Skeletal muscle cell (primary cell): ENCODE results near the gene PRKCA.
A peak's percentile ranks its signal among the peaks of the same experiment; 100 is the strongest.

Source experiments
- DNase-seq: peaks from one replicate; pipeline ENCODE4 v3.0.0-alpha.2; 2010; ENCODE audit warnings: low read depth
- H3K4me3 ChIP-seq: 2 replicates; pipeline ENCODE4 v1.5.1; 2011; ENCODE audit warnings: low read depth, mild to moderate bottlenecking, control low read depth, low read length, moderate library complexity

PRKCA gene

GRCh38 chr17:66492561-66493005 lies 190.2 kb downstream of the PRKCA start:
- peak; percentile 48 for DNase-seq
- no peak overlapping the region for H3K4me3 ChIP-seq

GRCh38 chr17:66493283-66494019 lies 191.0 kb downstream of the PRKCA start:
- no peak overlapping the region for H3K4me3 ChIP-seq
- DNase-seq, result peak; percentile 71

GRCh38 chr17:66494023-66494803 lies 191.8 kb downstream of the PRKCA start:
- DNase-seq, result peak; percentile 88
- no peak overlapping the region for H3K4me3 ChIP-seq

GRCh38 chr17:66495035-66495434 lies 192.6 kb downstream of the PRKCA start:
- H3K4me3 ChIP-seq, result no peak overlapping the region
- no peak for DNase-seq

- DNase-seq, result no peak
- H3K4me3 ChIP-seq, result no peak overlapping the region
Observed at GRCh38 chr17:66496306-66496705, 193.9 kb downstream of the PRKCA start.

- DNase-seq, result no peak
- H3K4me3 ChIP-seq, result no peak overlapping the region
Observed at GRCh38 chr17:66498580-66498979, 196.2 kb downstream of the PRKCA start.

DNA sequence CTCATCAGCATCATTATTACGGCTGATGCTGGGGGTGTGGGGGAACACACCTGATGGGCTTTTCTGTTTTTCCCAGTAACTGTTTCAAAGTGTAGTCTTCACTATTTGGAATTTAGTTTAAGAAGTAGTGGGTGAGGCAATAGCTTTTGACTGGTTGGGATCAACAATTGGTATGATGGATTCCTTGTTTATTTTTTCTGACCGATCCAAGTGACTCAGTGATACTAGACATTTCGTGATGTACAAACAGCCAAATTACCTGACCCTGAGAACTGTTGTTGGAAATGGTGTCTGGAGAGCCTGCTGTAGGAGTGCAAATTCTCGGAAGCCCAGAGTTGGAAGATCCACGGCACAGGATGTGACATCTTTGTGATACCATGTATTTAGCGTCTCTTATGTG lies 204.2 kb downstream of the PRKCA start:
- DNase-seq, result no peak
- H3K4me3 ChIP-seq, result no peak overlapping the region

- H3K4me3 ChIP-seq, result no peak overlapping the region
- DNase-seq, result no peak
Observed at GRCh38 chr17:66507103-66507923, 204.9 kb downstream of the PRKCA start.

DNA sequence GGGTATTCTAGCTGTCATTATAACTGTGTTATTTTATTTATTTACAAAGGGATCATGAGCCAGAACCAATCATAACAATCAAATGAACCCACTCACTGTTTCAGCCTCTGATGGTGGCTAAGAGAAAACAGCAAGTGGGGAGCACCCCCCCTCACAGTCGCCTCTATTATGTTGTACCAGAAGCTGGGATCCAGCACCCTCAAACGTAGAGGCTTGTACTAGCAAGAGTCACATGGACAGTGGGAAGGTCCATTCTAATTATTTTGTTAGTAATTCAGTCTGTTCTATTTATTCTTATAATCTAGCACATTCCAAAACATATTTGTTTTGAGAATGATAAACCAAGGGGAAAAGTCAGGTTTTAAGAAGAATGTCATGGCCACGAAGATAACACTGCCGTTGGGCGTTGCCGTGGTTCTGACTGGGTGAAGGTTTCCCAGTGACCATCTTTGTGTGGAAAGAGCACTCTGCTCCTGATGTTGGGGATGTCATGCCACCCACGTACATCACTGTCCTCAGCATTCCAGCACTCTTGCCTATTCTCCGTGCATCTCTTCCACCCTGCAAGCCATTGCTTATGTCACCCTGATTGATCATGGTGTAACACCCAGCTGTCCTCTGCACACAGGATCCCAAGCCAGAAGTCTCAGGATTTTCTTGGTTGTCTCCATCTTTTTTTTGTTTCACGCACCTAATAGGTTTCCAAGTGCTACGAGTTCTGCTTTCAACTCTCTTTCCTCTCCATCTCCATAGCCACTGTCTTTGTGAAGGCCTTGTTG lies 205.8 kb downstream of the PRKCA start:
- DNase-seq, result no peak

GRCh38 chr17:66508896-66509844 lies 206.8 kb downstream of the PRKCA start:
- peak; percentile 84 for DNase-seq

More for the DNA sequence above, 205.8 kb downstream of the PRKCA start:
- H3K4me3 ChIP-seq, result no peak overlapping the region

DNA sequence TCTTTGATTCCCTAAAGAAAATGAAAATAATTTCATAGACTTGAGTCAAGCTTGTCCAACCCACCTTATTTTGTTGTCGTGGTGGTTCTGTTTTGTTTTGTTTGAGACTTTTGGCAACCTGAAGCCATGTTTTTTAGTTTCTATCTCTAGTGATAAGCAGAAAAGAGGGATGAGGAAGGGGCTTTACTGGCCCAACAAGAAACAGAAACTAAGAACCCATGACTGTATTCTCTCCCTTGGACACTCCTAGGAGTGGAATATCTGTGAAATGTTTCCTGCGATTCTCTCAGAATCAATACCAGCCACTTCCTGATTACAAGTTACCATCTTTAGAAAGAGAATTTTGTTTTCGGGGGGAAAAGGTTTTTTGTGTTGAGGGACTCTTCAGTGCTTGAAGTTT lies 207.5 kb downstream of the PRKCA start:
- DNase-seq, result no peak
- no peak overlapping the region for H3K4me3 ChIP-seq

More at GRCh38 chr17:66508896-66509844, 206.8 kb downstream of the PRKCA start:
- no peak overlapping the region for H3K4me3 ChIP-seq

GRCh38 chr17:66511135-66511534 lies 208.7 kb downstream of the PRKCA start:
- DNase-seq, result no peak
- no peak overlapping the region for H3K4me3 ChIP-seq

GRCh38 chr17:66514227-66514806 lies 211.9 kb downstream of the PRKCA start:
- no peak for DNase-seq

DNA sequence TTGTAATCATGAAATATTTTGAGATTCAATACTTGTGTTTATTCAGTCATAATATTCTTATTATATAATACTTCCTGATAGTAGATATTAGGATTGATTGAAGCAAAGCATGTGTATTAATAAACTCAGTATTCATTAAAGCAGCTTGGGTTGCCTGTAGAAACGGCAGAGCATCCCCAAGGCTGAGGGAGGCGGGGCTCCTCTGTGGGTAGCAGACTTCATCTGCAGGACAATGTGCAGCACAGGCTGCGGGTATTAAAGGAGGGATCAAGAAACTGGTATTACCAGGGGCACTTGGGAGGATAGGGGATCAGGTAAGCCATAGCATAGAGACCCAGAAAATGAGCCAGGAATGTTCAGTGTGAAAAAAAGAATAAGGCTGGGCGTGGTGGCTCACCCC lies 213.6 kb downstream of the PRKCA start:
- H3K4me3 ChIP-seq, result no peak overlapping the region
- no peak for DNase-seq

More at GRCh38 chr17:66514227-66514806, 211.9 kb downstream of the PRKCA start:
- no peak overlapping the region for H3K4me3 ChIP-seq

- no peak for DNase-seq
- H3K4me3 ChIP-seq, result no peak overlapping the region
Observed at GRCh38 chr17:66517336-66518009, 215.1 kb downstream of the PRKCA start.

- H3K4me3 ChIP-seq, result no peak overlapping the region
- no peak for DNase-seq
Observed at GRCh38 chr17:66518108-66518507, 215.7 kb downstream of the PRKCA start.

DNA sequence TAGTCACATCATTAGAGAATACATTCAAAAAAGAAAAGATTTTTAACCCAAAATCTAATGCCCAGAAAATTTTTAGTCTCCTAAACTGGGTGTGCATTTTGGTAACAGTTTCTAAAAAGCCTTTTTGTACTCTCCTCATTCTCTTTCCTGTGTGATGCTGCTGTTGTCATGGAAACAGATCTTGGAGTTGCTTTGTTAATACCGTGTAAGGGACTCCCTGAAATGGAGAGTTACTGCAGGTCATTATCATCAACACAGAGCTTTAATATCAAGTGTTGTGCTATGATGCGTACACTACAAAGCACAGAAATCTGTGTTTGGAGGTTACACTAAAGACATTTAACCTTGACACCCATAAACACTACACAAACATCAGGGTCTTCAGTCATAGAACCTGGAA lies 216.3 kb downstream of the PRKCA start:
- DNase-seq, result no peak
- H3K4me3 ChIP-seq, result no peak overlapping the region
